NT2/D1 (cell line): Measurements from ENCODE around the gene AOPEP.

Source experiments
- DNase-seq: peaks from one replicate; pipeline ENCODE4 v3.0.0-alpha.2; 2011; ENCODE audit warnings: low read depth, low spot score
- H3K27me3 ChIP-seq: 2 replicates; pipeline ENCODE4 v1.6.0; 2011; ENCODE audit warnings: mild to moderate bottlenecking; ENCODE audit not compliant: insufficient read length, insufficient read depth
- H3K36me3 ChIP-seq: 2 replicates; pipeline ENCODE4 v1.6.1; 2011; ENCODE audit warnings: mild to moderate bottlenecking, low read length, mixed read lengths; ENCODE audit not compliant: insufficient read depth, insufficient read length
- H3K4me1 ChIP-seq: 2 replicates; pipeline ENCODE4 v1.5.1; 2011; ENCODE audit not compliant: insufficient read depth, insufficient read length
- H3K4me3 ChIP-seq: 2 replicates; pipeline ENCODE4 v1.5.1; 2011; ENCODE audit warnings: low read depth; ENCODE audit not compliant: insufficient read length
- H3K9ac ChIP-seq: 2 replicates; pipeline ENCODE4 v1.6.0; 2011; ENCODE audit warnings: low read depth; ENCODE audit not compliant: insufficient read length
- H3K9me3 ChIP-seq: 2 replicates; pipeline ENCODE4 v1.5.1; 2011; ENCODE audit warnings: mild to moderate bottlenecking, low read length; ENCODE audit not compliant: insufficient read depth
- SUZ12 ChIP-seq: IDR thresholded peaks from 2 replicates; pipeline ENCODE4 v1.6.1; 2011; ENCODE audit not compliant: insufficient read length, insufficient read depth; ENCODE audit errors: extremely low read depth
- YY1 ChIP-seq: IDR thresholded peaks from 2 replicates; pipeline ENCODE4 v1.6.1; 2011; ENCODE audit not compliant: insufficient read length, insufficient read depth
- ZNF274 ChIP-seq: IDR thresholded peaks from 2 replicates; pipeline ENCODE4 v1.6.1; 2011; ENCODE audit warnings: mild to moderate bottlenecking, low read depth, low read length

The AOPEP gene

GRCh38 chr9:94808926-94809700, 82.6 kb downstream of the AOPEP start:
- H3K36me3 ChIP-seq: peaks cover 24% of the 10 kb centered on the region
- no peaks in the 10 kb centered on the region for H3K27me3 ChIP-seq
- no peak overlapping the region for H3K9ac ChIP-seq
- H3K4me3 ChIP-seq: no peak overlapping the region
- no peak for DNase-seq
- TF ChIP-seq YY1 (no peak), SUZ12 (no peak), ZNF274 (no peak)
- peaks cover under 1% of the 10 kb centered on the region; the same call in 1 of the 2 replicates for H3K9me3 ChIP-seq
- no peaks in the 10 kb centered on the region for H3K4me1 ChIP-seq

GRCh38 chr9:94809778-94810177, 83.3 kb downstream of the AOPEP start:
- Histone ChIP-seq H3K36me3 (peaks cover 24% of the 10 kb centered on the region), H3K9ac (no peak overlapping the region), H3K4me3 (no peak overlapping the region), H3K27me3 (no peaks in the 10 kb centered on the region), H3K9me3 (peaks cover 7% of the 10 kb centered on the region; the same call in 1 of the 2 replicates), H3K4me1 (no peaks in the 10 kb centered on the region)
- TF ChIP-seq YY1: no peak
- TF ChIP-seq SUZ12: no peak
- TF ChIP-seq ZNF274: no peak
- no peak for DNase-seq

- H3K4me3 ChIP-seq: no peak overlapping the region
- no peaks in the 10 kb centered on the region for H3K27me3 ChIP-seq
- H3K36me3 ChIP-seq: peaks cover 24% of the 10 kb centered on the region
- no peak overlapping the region for H3K9ac ChIP-seq
- H3K9me3 ChIP-seq: peaks cover 17% of the 10 kb centered on the region; the same call in 1 of the 2 replicates
- no peak for DNase-seq
- H3K4me1 ChIP-seq: no peaks in the 10 kb centered on the region
- TF ChIP-seq SUZ12 (no peak), YY1 (no peak), ZNF274 (no peak)
These were observed 84.6 kb downstream of the AOPEP start for GRCh38 chr9:94811074-94811473.

- Histone ChIP-seq H3K9me3 (peaks cover 17% of the 10 kb centered on the region; the same call in 1 of the 2 replicates), H3K4me1 (no peaks in the 10 kb centered on the region), H3K27me3 (no peaks in the 10 kb centered on the region), H3K36me3 (peaks cover 19% of the 10 kb centered on the region), H3K9ac (no peak overlapping the region), H3K4me3 (no peak overlapping the region)
- no peak for DNase-seq
- TF ChIP-seq YY1: no peak
- no peak for TF ChIP-seq SUZ12
- TF ChIP-seq ZNF274: no peak
These were observed 85.8 kb downstream of the AOPEP start for GRCh38 chr9:94812343-94812742.

DNA sequence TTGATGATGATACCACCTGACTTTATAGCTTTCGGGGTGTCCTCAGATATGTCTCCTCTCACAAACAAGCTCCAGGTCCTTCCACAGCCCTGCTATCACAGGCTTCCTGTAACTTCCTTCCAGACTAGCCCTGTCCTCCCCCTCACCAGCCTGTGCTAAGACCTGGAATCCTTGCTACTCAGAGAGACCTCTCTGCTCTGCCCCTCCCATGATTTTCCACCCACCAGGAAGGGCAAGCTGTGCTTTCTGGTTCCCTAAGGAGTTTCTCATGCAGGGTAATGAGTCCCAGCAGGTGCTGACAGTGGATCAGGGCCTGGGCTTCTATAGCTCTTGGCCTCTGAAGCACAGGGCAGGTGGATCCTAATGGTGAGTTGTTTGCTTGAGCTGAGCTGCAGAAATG, 86.9 kb downstream of the AOPEP start:
- Histone ChIP-seq H3K9me3 (peaks cover 17% of the 10 kb centered on the region; the same call in 1 of the 2 replicates), H3K36me3 (peaks cover 14% of the 10 kb centered on the region), H3K4me1 (no peaks in the 10 kb centered on the region), H3K4me3 (no peak overlapping the region), H3K27me3 (no peaks in the 10 kb centered on the region), H3K9ac (no peak overlapping the region)
- TF ChIP-seq YY1 (no peak), ZNF274 (no peak), SUZ12 (no peak)
- DNase-seq: no peak

DNA sequence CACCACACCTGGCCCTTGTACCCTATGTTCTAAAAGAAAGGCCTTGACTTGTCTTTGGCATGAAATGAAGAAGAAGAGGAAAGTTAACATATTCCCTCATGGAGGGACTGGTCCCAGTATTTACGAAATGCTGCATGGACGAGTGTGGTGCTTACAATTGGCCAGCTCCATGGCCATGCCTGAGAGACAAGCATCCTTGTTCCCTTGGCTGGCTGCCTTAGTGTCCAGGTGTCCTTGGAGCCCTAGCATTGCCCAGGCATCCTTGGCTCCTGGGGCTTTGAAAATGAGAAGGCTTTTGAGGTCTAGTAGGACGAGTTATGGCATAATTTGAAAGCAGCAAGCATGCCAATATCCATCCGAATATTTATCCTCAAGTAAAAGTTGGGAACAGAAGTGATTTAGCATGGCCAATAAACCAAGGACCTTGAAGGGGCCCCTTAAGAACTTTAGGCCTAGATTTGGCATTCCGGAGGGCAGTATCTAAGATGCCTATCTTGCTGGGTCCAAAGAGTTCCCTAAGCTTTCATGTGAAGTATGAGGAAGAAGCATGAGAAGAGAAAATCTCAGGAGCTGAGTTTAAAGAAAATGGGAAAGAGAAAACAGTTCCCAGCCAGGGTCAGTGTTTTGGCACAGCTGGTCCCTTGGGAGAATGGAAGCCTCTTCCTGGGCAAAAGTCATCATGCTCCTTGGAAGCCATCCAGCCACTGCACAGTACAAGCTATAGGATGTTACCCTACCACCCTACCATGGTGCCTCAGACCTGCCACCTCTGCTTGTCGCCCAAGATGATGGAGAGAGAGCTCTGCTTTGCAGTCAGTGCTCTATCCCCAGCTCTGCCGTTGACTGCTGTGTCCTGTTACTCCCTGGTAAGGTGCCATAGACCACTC, 91.0 kb downstream of the AOPEP start:
- DNase-seq: no peak
- Histone ChIP-seq H3K4me3 (no peak overlapping the region), H3K36me3 (peaks cover 4% of the 10 kb centered on the region), H3K27me3 (no peaks in the 10 kb centered on the region), H3K9ac (no peak overlapping the region), H3K9me3 (peaks cover 17% of the 10 kb centered on the region; the same call in 1 of the 2 replicates), H3K4me1 (no peaks in the 10 kb centered on the region)
- no peak for TF ChIP-seq ZNF274
- TF ChIP-seq YY1: no peak
- no peak for TF ChIP-seq SUZ12

- TF ChIP-seq SUZ12 (no peak), ZNF274 (no peak), YY1 (no peak)
- H3K27me3 ChIP-seq: no peaks in the 10 kb centered on the region
- peaks cover 17% of the 10 kb centered on the region; the same call in 1 of the 2 replicates for H3K9me3 ChIP-seq
- no peaks in the 10 kb centered on the region for H3K4me1 ChIP-seq
- H3K4me3 ChIP-seq: no peak overlapping the region
- no peak overlapping the region for H3K9ac ChIP-seq
- DNase-seq: no peak
- H3K36me3 ChIP-seq: peaks cover 4% of the 10 kb centered on the region
These were observed 91.7 kb downstream of the AOPEP start for GRCh38 chr9:94818178-94818541.
